ENCODE measurements around the gene SPATS2L.

The SPATS2L gene

DNA sequence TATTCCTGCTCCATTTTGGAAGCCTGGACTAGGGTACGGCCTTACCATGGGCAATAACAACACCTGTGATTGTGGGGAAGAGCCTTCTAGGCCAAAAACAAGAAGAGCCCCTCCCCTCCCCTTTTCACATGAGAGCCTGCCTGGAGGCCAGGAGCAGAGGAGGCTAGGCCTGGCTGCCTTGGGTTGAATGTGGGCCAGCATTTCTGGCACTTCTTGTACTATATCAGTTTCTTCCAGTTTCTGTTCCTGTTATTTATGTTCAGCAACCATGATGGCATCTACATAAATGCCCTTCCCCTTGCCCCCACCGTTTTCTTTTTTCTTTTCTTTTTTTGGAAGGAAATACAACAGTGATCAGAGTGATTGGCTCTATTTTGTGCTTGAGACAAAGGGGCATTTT is 145.0 kb downstream of the SPATS2L start:
- TF ChIP-seq, protein P1, sequence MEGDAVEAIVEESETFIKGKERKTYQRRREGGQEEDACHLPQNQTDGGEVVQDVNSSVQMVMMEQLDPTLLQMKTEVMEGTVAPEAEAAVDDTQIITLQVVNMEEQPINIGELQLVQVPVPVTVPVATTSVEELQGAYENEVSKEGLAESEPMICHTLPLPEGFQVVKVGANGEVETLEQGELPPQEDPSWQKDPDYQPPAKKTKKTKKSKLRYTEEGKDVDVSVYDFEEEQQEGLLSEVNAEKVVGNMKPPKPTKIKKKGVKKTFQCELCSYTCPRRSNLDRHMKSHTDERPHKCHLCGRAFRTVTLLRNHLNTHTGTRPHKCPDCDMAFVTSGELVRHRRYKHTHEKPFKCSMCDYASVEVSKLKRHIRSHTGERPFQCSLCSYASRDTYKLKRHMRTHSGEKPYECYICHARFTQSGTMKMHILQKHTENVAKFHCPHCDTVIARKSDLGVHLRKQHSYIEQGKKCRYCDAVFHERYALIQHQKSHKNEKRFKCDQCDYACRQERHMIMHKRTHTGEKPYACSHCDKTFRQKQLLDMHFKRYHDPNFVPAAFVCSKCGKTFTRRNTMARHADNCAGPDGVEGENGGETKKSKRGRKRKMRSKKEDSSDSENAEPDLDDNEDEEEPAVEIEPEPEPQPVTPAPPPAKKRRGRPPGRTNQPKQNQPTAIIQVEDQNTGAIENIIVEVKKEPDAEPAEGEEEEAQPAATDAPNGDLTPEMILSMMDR (IDR thresholded peaks at IDR 0.05; ENCODE audit: insufficient read depth, low read length, poor library complexity, severe bottlenecking) = no peak
- TF ChIP-seq EZH2phosphoT487 (conservative IDR thresholded peaks at IDR 0.05; ENCODE audit: low read length) = no peak
- Histone ChIP-seq H2AFZ (ENCODE audit: low read depth, low read length, severe bottlenecking) (no peak overlapping the region), H3K36me3 (ENCODE audit: low read length) (no peaks in the 10 kb centered on the region), H3K27me3 (ENCODE audit: low read length) (no peaks in the 10 kb centered on the region), H3K4me3 (ENCODE audit: insufficient read depth, low read length, poor library complexity, severe bottlenecking) (no peak overlapping the region), H3K4me2 (ENCODE audit: low read depth, low read length, poor library complexity, severe bottlenecking) (no peak overlapping the region), H3K27ac (ENCODE audit: low read depth, low read length) (no peak overlapping the region), H3K79me2 (ENCODE audit: insufficient read depth, low read length) (no peaks in the 10 kb centered on the region), H3K9me3 (ENCODE audit: insufficient read depth, low read length) (no peaks in the 10 kb centered on the region), H3F3A (ENCODE audit: insufficient read depth) (no peaks in the 10 kb centered on the region), H4K20me1 (ENCODE audit: low read depth, low read length) (no peaks in the 10 kb centered on the region), H3K9ac (ENCODE audit: low read length) (no peak overlapping the region), H3K9me2 (replicated peaks; ENCODE audit: insufficient read depth, low read length) (no peaks in the 10 kb centered on the region)

DNA sequence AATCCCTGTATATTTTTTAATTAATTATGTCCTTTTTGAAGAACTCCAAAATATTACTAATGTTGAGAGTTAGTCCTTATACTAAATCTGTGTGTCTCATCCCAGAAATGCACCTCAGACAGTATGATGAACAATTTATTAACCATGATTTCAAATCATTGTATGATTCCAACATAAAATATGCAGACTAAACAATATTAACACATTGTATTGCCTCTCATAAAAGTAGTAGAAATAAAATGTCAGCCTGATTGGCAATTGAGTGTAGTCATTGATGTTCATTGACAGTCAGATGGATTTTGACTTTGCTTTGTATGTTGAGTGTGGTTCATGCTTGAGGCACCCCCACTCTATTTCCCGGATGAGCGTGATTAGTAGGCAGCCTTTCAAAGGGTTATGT is 145.9 kb downstream of the SPATS2L start:
- no peak overlapping the region for H3K27ac ChIP-seq (ENCODE audit: low read depth, low read length)
- no peaks in the 10 kb centered on the region for H3K79me2 ChIP-seq (ENCODE audit: insufficient read depth, low read length)
- no peaks in the 10 kb centered on the region for H3K9me2 ChIP-seq (replicated peaks; ENCODE audit: insufficient read depth, low read length)
- H3K27me3 ChIP-seq (ENCODE audit: low read length) = no peaks in the 10 kb centered on the region
- TF ChIP-seq, protein P1 (IDR thresholded peaks at IDR 0.05; ENCODE audit: insufficient read depth, low read length, poor library complexity, severe bottlenecking) = no peak
- no peak for TF ChIP-seq EZH2phosphoT487 (conservative IDR thresholded peaks at IDR 0.05; ENCODE audit: low read length)
- no peak overlapping the region for H3K4me3 ChIP-seq (ENCODE audit: insufficient read depth, low read length, poor library complexity, severe bottlenecking)
- H4K20me1 ChIP-seq (ENCODE audit: low read depth, low read length) = no peaks in the 10 kb centered on the region
- H2AFZ ChIP-seq (ENCODE audit: low read depth, low read length, severe bottlenecking) = no peak overlapping the region
- no peak overlapping the region for H3K4me2 ChIP-seq (ENCODE audit: low read depth, low read length, poor library complexity, severe bottlenecking)
- H3F3A ChIP-seq (ENCODE audit: insufficient read depth) = no peaks in the 10 kb centered on the region
- no peaks in the 10 kb centered on the region for H3K36me3 ChIP-seq (ENCODE audit: low read length)
- no peaks in the 10 kb centered on the region for H3K9me3 ChIP-seq (ENCODE audit: insufficient read depth, low read length)
- H3K9ac ChIP-seq (ENCODE audit: low read length) = no peak overlapping the region

DNA sequence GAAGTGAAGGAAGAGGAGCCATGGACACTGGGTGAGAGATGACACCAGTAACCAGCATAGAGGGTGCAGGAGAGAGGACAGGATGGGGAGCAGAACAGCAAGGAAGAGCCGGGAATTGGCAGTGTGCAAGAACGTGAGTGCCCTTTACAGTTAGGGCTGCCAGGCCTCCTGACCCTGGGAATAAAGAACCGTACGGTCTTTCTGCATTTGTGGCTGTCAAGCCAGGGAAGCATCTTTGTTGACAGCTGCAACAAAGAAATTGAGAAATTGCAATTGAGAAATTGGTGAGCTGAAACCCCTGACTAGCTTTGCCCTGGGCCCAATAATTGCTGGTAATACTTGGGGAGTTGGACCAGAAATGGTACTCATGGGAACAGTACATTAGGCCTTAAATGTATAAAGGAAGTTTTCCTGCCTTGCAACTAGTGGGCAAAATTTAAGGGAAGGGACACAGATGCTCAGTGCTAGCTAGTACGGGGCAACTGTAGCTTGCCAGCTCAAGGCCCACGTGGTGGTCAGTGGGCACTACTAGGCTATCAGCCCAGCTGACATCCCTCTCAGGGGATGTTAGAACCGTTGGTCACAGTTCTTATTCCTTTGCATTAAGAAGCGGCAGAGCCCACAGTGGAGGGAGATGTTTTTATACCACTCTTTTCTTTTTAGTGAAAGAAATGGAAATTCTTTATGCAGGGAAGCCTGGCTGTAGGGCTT is 146.8 kb downstream of the SPATS2L start:
- TF ChIP-seq, protein P1 (IDR thresholded peaks at IDR 0.05; ENCODE audit: insufficient read depth, low read length, poor library complexity, severe bottlenecking) = no peak
- no peak for TF ChIP-seq EZH2phosphoT487 (conservative IDR thresholded peaks at IDR 0.05; ENCODE audit: low read length)
- no peaks in the 10 kb centered on the region for H3K9me3 ChIP-seq (ENCODE audit: insufficient read depth, low read length)
- H3K27ac ChIP-seq (ENCODE audit: low read depth, low read length) = no peak overlapping the region
- H3K9ac ChIP-seq (ENCODE audit: low read length) = no peak overlapping the region
- no peaks in the 10 kb centered on the region for H3K27me3 ChIP-seq (ENCODE audit: low read length)
- H4K20me1 ChIP-seq (ENCODE audit: low read depth, low read length) = no peaks in the 10 kb centered on the region
- no peak overlapping the region for H3K4me2 ChIP-seq (ENCODE audit: low read depth, low read length, poor library complexity, severe bottlenecking)
- no peaks in the 10 kb centered on the region for H3K79me2 ChIP-seq (ENCODE audit: insufficient read depth, low read length)
- no peaks in the 10 kb centered on the region for H3F3A ChIP-seq (ENCODE audit: insufficient read depth)
- no peaks in the 10 kb centered on the region for H3K36me3 ChIP-seq (ENCODE audit: low read length)
- no peaks in the 10 kb centered on the region for H3K9me2 ChIP-seq (replicated peaks; ENCODE audit: insufficient read depth, low read length)
- no peak overlapping the region for H2AFZ ChIP-seq (ENCODE audit: low read depth, low read length, severe bottlenecking)
- H3K4me3 ChIP-seq (ENCODE audit: insufficient read depth, low read length, poor library complexity, severe bottlenecking) = no peak overlapping the region
